ENCODE data around the gene PHACTR1.
"Not testable (repeated sequence)": the region's sequence is repeated elsewhere in the genome, so short reads cannot be mapped to it uniquely, and the experiment has no call there.

The PHACTR1 gene

DNA sequence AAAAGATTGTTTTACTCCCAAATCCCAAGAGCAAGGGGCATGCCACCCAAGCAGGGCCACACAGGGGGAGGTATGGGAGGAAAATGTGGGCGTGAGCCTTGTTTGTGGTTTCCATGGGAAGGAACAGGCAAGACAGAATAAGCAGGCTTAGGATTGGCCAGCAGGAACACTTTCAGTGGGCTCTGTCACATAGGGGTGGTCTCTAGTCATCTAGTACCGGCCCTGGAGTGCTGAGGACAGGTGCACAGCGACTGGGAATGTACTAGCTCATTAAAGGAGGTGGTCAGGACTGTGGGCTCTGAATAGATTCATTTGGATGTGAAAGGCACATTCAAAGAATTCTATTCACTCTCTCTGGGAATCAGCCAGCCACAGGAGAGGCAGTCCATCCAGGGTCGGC, 436.2 kb downstream of the PHACTR1 start:
- DNase-seq (ENCODE audit: low read depth in 2 of 2) = no peak

DNA sequence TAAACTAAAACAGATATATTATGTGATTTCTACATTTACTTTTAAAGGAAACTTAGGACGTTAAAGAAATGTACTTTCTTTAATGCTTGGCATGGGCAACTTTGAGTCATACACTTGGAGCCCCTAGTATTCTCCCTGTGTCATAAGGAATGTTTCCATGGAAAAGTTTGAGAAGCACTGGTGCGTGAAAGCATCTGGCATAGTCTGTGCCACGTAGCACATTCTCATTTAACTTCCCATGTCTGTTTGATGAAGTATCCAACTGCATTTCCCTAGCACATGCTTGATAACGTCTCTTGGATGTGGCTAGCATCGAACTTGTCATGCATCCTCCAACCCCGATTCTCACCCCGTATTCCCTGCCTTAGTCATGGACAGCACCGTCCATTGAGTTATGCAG, 439.8 kb downstream of the PHACTR1 start:
- DNase-seq (ENCODE audit: low read depth in 2 of 2) = no peak

GRCh38 chr6:13157293-13157692, 440.7 kb downstream of the PHACTR1 start:
- DNase-seq (ENCODE audit: low read depth in 2 of 2) = no peak

DNA sequence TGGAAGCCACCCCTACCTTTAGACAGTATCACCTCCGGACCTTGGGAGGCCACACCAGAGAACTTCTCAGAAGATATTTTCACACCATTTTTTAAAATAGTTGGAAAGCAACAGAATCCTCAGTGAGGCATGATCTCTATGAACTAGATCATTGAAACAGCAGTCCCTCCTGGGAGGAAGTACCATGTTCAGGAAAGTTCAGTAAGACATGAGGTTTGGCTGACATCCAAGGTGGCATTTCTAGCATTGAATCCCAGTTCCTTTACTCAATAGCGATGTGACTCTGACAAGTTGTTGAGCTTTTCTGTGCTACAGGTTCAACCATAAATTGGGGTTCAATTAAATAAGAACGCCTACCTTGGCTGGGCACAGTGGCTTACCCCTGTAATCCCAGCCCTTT, 442.7 kb downstream of the PHACTR1 start:
- no peak for DNase-seq (ENCODE audit: low read depth in 2 of 2)

GRCh38 chr6:13159822-13160221, 443.3 kb downstream of the PHACTR1 start:
- not testable (repeated sequence) for DNase-seq (ENCODE audit: low read depth in 2 of 2)

DNA sequence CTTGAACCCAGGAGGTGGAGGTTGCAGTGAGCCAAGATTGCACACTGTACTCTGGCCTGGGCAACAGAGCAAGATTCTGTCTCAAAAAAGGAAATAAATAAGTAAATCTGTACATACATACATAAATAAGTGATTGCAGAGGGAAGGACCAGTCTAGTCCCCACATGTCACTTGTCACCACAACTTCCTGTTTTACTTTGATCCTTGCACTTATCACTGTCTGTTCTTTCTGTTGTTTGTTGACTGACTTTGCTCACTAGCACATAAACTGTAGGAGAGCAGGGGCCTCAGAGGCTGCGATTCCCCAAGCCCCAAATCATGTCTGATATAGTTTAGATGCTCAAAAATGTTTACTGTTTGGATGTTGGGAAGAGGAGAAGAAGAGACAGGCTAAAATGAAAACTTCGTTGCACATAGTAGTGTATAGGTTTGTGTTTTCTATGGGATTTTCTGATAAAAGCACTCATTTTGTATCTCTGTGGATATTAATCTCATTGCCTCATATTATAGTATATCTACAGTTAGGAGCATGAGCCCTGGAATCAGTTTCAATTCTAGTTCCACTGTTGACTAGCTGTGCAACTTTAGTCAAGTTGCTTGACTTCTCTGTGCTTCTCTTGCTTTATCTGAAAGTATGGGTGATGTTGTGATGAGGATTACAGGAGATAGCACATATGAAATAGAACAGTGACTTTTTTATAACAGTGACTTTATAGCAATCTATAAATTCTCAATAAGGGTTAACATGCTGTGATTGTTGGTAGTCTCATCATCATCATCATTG, 446.8 kb downstream of the PHACTR1 start:
- DNase-seq (ENCODE audit: low read depth in 2 of 2) = no peak

DNA sequence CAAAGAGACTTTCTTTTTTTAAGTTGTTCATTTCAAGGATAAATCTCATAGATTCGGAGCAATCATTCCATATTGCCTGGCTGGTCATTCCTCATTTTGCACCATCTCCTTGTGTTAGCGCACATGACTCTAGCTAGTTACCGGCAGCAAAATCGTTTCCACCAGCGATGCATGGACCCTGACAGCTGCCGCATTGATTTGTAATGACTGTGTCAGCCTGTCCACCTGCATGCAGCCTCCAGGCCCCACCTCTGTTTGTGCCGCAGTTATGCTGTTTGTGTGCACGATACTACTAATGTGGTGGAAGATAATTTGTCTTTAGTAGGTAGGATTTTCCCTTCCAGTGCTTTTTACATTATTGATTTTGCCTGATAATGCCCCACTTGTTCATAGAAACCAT, 447.7 kb downstream of the PHACTR1 start:
- DNase-seq (ENCODE audit: low read depth in 2 of 2) = no peak

- no peak for DNase-seq (ENCODE audit: low read depth in 2 of 2)
These were observed 449.1 kb downstream of the PHACTR1 start for GRCh38 chr6:13165502-13166172.

GRCh38 chr6:13166269-13166668, 449.7 kb downstream of the PHACTR1 start:
- DNase-seq (ENCODE audit: low read depth in 2 of 2) = no peak

- no peak for DNase-seq (ENCODE audit: low read depth in 2 of 2)
These were observed 450.3 kb downstream of the PHACTR1 start for GRCh38 chr6:13166916-13167315.

DNA sequence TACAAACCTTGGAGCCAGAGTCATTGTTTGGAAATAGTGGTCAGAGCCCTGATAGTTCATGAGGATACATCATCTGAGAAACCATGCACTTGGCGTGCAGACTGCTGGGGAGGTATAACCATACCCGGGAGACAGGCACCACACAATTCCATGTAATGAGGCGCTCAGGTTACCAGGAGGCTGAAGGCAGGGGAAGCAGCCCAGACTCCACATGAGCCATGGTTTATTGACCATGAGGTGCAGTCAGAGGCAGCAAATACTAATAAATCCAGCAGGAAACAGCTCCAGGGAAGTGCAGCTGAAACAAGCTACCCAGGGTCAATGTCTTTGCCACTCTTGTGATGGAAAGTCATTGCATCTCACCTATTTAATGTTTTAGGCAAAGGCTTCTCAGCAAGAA, 455.7 kb downstream of the PHACTR1 start:
- DNase-seq (ENCODE audit: low read depth in 2 of 2) = no peak

- DNase-seq (ENCODE audit: low read depth in 2 of 2) = no peak
These were observed 458.5 kb downstream of the PHACTR1 start for GRCh38 chr6:13175087-13175486.

GRCh38 chr6:13175759-13176158, 459.2 kb downstream of the PHACTR1 start:
- DNase-seq (ENCODE audit: low read depth in 2 of 2) = no peak

- DNase-seq (ENCODE audit: low read depth in 2 of 2) = no peak
These were observed 461.1 kb downstream of the PHACTR1 start for GRCh38 chr6:13177664-13178063.

DNA sequence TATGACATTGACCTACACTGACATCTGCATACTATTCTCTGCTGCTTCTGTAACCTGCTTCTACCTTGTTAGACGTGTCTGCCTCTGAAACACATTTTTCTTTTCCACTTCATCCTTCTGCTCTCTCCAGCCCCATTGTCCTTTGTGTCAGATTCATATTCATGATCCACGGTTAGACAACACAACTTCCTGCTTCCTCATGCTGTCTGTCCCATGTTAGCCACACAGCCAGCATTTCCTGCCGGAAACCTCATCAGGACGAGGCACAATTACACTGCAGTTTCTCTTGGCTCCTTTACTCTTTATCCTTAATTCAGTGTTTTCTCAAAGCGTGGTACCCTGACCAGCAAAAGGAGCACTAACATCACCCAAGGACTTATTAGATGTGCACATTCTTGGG, 461.5 kb downstream of the PHACTR1 start:
- DNase-seq (ENCODE audit: low read depth in 2 of 2) = no peak

GRCh38 chr6:13180538-13180937, 464.0 kb downstream of the PHACTR1 start:
- DNase-seq (ENCODE audit: low read depth in 2 of 2) = no peak

DNA sequence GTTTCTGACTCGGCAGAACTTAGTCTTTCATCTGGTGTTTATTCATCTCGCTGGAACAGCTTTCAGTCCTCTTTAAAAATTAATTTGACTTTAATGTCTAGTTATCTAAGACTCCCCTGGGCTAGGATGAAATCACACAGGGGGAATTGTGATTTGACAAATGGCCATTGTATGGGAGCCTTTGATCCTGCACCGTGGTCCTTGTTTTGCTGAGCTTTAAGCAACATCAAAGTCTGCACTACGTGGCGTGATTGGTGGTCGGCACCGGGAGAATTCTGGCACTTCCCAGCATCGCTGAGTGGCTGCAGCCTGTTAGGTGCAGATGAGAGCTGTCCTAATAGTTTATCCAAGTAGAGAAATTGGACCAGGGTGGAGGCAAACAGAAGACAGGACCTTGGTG, 464.8 kb downstream of the PHACTR1 start:
- DNase-seq (ENCODE audit: low read depth in 2 of 2) = no peak

DNA sequence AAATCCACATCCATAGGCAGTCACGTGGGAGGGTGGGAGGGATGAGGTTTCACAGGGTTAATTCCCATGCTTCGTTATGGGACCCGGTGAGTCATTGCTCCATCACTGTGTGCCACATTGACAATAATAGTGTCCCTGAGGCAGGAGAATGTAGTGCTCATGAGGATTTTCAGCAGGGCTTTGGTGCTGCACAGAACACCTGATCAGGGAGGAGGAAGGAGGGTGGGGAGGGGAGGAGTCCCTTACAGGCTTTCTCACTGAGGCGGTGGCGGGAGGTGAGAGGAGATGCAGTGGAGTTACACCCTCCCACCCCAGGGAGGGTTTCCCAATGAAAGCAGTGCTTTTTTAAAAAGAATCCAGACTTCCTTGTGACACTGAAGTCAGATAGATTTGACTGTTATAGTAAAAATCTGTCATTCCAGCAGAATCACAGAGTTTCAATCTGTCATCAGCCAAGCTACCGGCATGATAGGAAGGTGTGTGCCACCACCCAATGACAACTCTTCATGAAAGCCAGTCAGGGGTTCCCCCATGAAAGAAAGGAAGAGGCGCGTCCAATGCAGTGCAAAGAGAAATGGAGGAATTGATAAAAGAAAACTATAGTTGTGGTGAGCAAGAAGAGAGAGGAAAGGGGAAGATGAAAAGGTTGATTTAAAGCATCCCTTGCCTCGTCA, 467.0 kb downstream of the PHACTR1 start:
- no peak for DNase-seq (ENCODE audit: low read depth in 2 of 2)

GRCh38 chr6:13184089-13184468, 467.5 kb downstream of the PHACTR1 start:
- no peak for DNase-seq (ENCODE audit: low read depth in 2 of 2)

DNA sequence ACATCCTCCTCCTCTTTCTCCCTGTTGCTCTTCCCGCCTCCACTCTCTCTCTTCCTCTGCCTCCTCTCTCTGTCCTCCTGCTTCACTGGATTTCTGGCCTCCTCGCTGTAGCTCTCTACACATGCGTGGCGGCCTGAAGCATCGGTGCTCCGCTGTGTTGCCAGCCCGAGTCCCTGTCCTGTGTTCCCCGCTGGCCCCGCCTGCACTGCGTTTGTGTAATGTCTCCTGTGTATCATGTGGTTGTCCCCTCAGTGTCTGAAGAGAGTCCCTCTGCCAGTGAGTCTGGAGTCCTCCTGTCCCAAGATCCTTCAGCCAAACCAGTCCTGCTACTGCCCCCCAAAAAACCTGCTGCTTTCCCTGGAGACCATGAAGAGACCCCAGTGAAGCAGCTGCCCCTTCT, 468.0 kb downstream of the PHACTR1 start:
- DNase-seq (ENCODE audit: low read depth in 2 of 2) = no peak

DNA sequence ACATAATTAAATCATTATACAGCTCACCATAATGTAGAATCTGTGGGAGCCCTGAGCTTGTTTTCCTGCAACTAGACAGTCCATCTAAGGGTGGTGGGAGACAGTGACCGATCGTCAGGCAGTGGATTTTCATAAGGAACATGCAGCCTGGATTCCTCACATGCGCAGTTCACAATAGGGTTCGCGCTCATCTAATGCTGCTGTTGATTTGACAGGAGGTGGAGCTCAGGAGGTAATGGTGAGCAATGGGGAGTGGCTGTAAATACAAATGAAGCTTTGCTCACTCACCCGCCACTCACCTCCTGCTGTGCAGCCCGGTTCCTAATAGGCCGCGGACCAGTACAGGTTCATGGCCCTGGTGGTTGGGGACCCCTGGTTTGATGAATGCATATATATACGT, 470.3 kb downstream of the PHACTR1 start:
- no peak for DNase-seq (ENCODE audit: low read depth in 2 of 2)

GRCh38 chr6:13187692-13188091, 471.1 kb downstream of the PHACTR1 start:
- DNase-seq (ENCODE audit: low read depth in 2 of 2) = no peak

- DNase-seq (ENCODE audit: low read depth in 2 of 2) = no peak
These were observed 471.7 kb downstream of the PHACTR1 start for GRCh38 chr6:13188306-13188705.
